M059J (cell line): ENCODE measurements around the gene NUP133. TPM values are rescaled to one million over a fixed set of nuclear protein-coding genes. Genes with fewer than 3 reads are reported as not detected.

Experiments
- total RNA-seq: library from RNA; depleted of rRNA; stranded (reverse); fragments of >200 nt; shearing (Covaris generic); gene quantifications from 2 replicates; pipeline ENCODE4 v1.2.3, GENCODE V29; 2014; rRNA removed

NUP133 gene
- total RNA-seq, 1 experiment from 2014 or later = 63.3 TPM

Other genes with a start within 250 kb of the NUP133 start
- 8.0 and 18.5 TPM in 2 replicates for gene RAB4A, start 237.2 kb downstream of the NUP133 start, total RNA-seq
- 9.7 and 15.9 TPM in 2 replicates for gene CCSAP, start 165.3 kb downstream of the NUP133 start, total RNA-seq
- gene ACTA1, start 74.2 kb downstream of the NUP133 start, total RNA-seq = not detected in 2 replicates
- gene ABCB10, start 50.4 kb upstream of the NUP133 start, total RNA-seq = 10.9 and 17.8 TPM in 2 replicates
- gene TAF5L, start 117.8 kb upstream of the NUP133 start, total RNA-seq = 22.7 and 23.6 TPM in 2 replicates
- gene URB2, start 117.9 kb upstream of the NUP133 start, total RNA-seq = 6.4 and 11.1 TPM in 2 replicates